SU-DHL-6 (cell line): ENCODE measurements around the gene ARSA.
A peak's percentile ranks its signal among the peaks of the same experiment; 100 is the strongest.

Experiments used
- H2AFZ ChIP-seq: fragments of 200-600 bp; sonication (generic); 2 replicates; pipeline ENCODE4 v1.6.1; 2014; ENCODE audit warnings: low read depth, mild to moderate bottlenecking, moderate library complexity, mixed read lengths, antibody characterized with exemption, low read length; ENCODE audit not compliant: severe bottlenecking
- H3F3A ChIP-seq: fragments of 200-600 bp; shearing (Covaris generic); 2 replicates; pipeline ENCODE4 v1.6.0; 2016; ENCODE audit warnings: antibody characterized with exemption, mild to moderate bottlenecking; ENCODE audit not compliant: insufficient read depth
- H3K27ac ChIP-seq: fragments of 200-600 bp; sonication (generic); 2 replicates; pipeline ENCODE4 v1.5.1; 2016; ENCODE audit warnings: low read depth, mild to moderate bottlenecking, low read length, moderate library complexity, mixed read lengths
- H3K27me3 ChIP-seq: fragments of 200-600 bp; sonication (generic), shearing (Covaris generic); 2 replicates; pipeline ENCODE4 v1.6.0; 2014; ENCODE audit warnings: mild to moderate bottlenecking, low read length
- H3K36me3 ChIP-seq: fragments of 200-600 bp; sonication (generic); 2 replicates; pipeline ENCODE4 v1.6.1; 2014; ENCODE audit warnings: mild to moderate bottlenecking, low read length, mixed read lengths
- H3K4me2 ChIP-seq: fragments of 300-600, 200-600 bp; shearing (Covaris generic), sonication (generic); 2 replicates; pipeline ENCODE4 v1.6.0; 2014; ENCODE audit warnings: low read length, low read depth, mild to moderate bottlenecking; ENCODE audit not compliant: poor library complexity, severe bottlenecking
- H3K4me3 ChIP-seq: fragments of 200-600 bp; sonication (generic); 2 replicates; pipeline ENCODE4 v1.5.1; 2014; ENCODE audit warnings: antibody characterized with exemption, low read length, mild to moderate bottlenecking, mixed read lengths; ENCODE audit not compliant: insufficient read depth, poor library complexity, severe bottlenecking
- H3K79me2 ChIP-seq: fragments of 200-600 bp; sonication (generic); 2 replicates; pipeline ENCODE4 v1.6.1; 2014; ENCODE audit warnings: mild to moderate bottlenecking, low read length, moderate library complexity; ENCODE audit not compliant: insufficient read depth
- H3K9ac ChIP-seq: fragments of 200-600 bp; sonication (generic); 2 replicates; pipeline ENCODE4 v1.7.0; 2014; ENCODE audit warnings: mild to moderate bottlenecking, low read length
- H3K9me2 ChIP-seq: fragments of 200-600 bp; sonication (generic); replicated peaks from 2 replicates; pipeline ENCODE4 v1.6.1; 2014; ENCODE audit warnings: low read length; ENCODE audit not compliant: insufficient read depth
- H3K9me3 ChIP-seq: fragments of 200-600 bp; sonication (generic); 2 replicates; pipeline ENCODE4 v1.6.1; 2014; ENCODE audit warnings: low read length, mixed read lengths; ENCODE audit not compliant: insufficient read depth
- H4K20me1 ChIP-seq: fragments of 200-600 bp; sonication (generic); 2 replicates; pipeline ENCODE4 v1.6.1; 2014; ENCODE audit warnings: low read depth, mild to moderate bottlenecking, antibody characterized with exemption, low read length, moderate library complexity, mixed read lengths
- CTCF ChIP-seq: fragments of 200-600 bp; sonication (generic); IDR thresholded peaks from one replicate; pipeline ENCODE4 v1.5.1; 2017; ENCODE audit warnings: antibody characterized with exemption, mild to moderate bottlenecking, low read length, moderate library complexity; ENCODE audit not compliant: insufficient read depth, poor library complexity, severe bottlenecking
- EZH2phosphoT487 ChIP-seq: fragments of 200-600 bp; sonication (generic), shearing (Covaris generic); conservative IDR thresholded peaks from 2 replicates; pipeline ENCODE4 v1.6.1; 2018; ENCODE audit warnings: mild to moderate bottlenecking, antibody characterized with exemption, low read length, moderate library complexity, mixed read lengths

Gene ARSA

GRCh38 chr22:50627642-50628542, at the start of gene ARSA:
Gene ARSA, minus strand, starts transcription at chr22:50628152. Its CDS starts 373 bp downstream, at chr22:50627779.
- Histone ChIP-seq H4K20me1 (no peaks in the 10 kb centered on the region), H3F3A (no peaks in the 10 kb centered on the region), H3K4me2 (peak within 1 kb of the TSS; percentile 89), H3K9ac (peak within 1 kb of the TSS; percentile 85), H3K4me3 (peak within 1 kb of the TSS; percentile 99), H3K9me2 (no peaks in the 10 kb centered on the region), H3K27ac (peak within 1 kb of the TSS; percentile 20; the same call in 1 of the 2 replicates), H2AFZ (peak within 1 kb of the TSS; percentile 78), H3K36me3 (no peaks in the 10 kb centered on the region), H3K79me2 (no peaks in the 10 kb centered on the region; the same call in 1 of the 2 replicates), H3K9me3 (no peaks in the 10 kb centered on the region), H3K27me3 (no peaks in the 10 kb centered on the region)
- TF ChIP-seq EZH2phosphoT487 (no peak), CTCF (peak; percentile 22)

DNA sequence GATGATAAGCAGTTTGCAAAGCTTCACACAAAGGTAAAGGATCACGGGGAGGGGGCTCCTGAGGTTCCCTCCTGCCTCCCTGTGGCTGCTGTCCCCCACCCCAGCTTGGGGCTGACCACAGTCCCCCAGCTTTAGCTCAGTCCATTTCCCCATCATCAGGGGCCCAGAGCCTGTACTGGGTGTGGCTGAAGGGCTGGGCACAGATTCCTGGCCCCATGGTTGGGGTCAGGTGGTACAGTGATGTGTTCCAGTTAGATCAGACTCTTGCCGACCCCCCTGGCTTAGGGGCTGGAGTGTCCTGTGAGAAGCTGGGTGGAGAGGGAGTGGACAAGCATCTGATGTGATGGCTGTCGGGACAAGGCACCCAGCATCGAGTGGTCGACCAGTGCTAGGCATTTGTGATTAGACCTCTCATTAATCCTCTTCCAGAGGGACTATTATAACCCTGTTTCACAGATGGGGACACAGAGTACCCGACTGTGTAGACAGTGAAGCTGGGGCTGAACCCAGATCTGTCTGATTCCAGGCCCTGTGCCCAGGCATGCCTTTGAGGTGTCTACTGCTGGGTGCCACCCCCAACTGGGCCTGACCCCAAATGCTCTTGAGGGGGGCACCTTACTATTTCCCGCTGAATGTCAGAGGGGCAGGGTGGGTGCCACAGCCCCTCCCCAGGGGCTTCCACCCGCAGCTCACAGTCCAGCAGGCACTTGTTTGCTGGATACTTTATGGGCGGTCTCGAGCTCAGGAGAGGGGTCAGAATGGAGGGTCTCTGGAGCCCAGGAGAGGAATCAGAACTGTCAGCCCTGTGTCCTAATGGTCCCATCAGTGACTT, 48.9 kb upstream of the ARSA start:
- Histone ChIP-seq H3K9me3 (no peaks in the 10 kb centered on the region), H3F3A (no peaks in the 10 kb centered on the region), H3K27ac (no peak overlapping the region), H3K9me2 (no peaks in the 10 kb centered on the region), H3K27me3 (no peaks in the 10 kb centered on the region), H3K9ac (no peak overlapping the region), H2AFZ (no peak overlapping the region), H3K4me2 (no peak overlapping the region), H4K20me1 (no peaks in the 10 kb centered on the region), H3K4me3 (no peak overlapping the region), H3K79me2 (no peaks in the 10 kb centered on the region), H3K36me3 (no peaks in the 10 kb centered on the region)
- TF ChIP-seq CTCF (no peak), EZH2phosphoT487 (no peak)

DNA sequence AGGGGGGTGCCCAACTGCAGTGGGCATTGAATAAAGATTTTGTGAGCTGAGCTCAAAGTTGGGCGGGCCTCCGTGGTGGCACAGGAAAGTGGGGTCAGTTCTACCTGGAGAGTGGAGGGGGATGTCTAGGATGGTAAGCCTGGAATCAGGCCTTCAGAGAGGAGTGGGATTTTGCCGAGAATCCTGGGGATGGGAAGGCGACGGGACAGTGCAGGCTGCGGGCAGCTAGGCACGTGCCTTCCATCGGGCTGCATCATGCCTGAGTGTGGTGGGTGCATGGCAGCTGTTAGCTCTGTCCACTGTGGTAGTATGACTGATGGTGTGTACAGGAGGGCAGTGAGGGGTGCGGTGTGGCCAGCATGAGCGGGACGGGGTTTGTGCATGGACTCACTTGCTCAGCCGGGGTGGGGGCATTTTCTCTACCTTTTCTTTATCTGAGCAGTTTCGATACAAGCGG, 48.3 kb upstream of the ARSA start:
- Histone ChIP-seq H3K79me2 (no peaks in the 10 kb centered on the region), H3K27me3 (no peaks in the 10 kb centered on the region), H3K4me2 (no peak overlapping the region), H4K20me1 (no peaks in the 10 kb centered on the region), H3K27ac (no peak overlapping the region), H2AFZ (no peak overlapping the region), H3K36me3 (no peaks in the 10 kb centered on the region), H3K4me3 (no peak overlapping the region), H3K9me2 (no peaks in the 10 kb centered on the region), H3K9me3 (no peaks in the 10 kb centered on the region), H3K9ac (no peak overlapping the region), H3F3A (no peaks in the 10 kb centered on the region)
- TF ChIP-seq CTCF: no peak
- no peak for TF ChIP-seq EZH2phosphoT487
